ENCODE results near the gene ZBTB8A. TPM values are rescaled to one million over a fixed set of nuclear protein-coding genes. Genes with fewer than 3 reads are reported as not detected.
A peak's percentile ranks its signal among the peaks of the same experiment; 100 is the strongest.
"Not testable (repeated sequence)": the region's sequence is repeated elsewhere in the genome, so short reads cannot be mapped to it uniquely, and the experiment has no call there.

The ZBTB8A gene
- total RNA-seq (2014; rRNA removed; shearing (Covaris generic)), result 3.2 and 6.3 TPM in 2 replicates

GRCh38 chr1:32538887-32539583 is at the start of gene ZBTB8A:
Gene ZBTB8A (plus strand): TSS chr1:32539427. CDS start chr1:32592932, 53,505 bp downstream.
- peak; percentile 73 for DNase-seq (ENCODE audit: low read depth)

- no peak for DNase-seq (ENCODE audit: low read depth)
Observed at GRCh38 chr1:32489774-32490454, 49.3 kb upstream of the ZBTB8A start.

- DNase-seq (ENCODE audit: low read depth), result no peak
Observed at GRCh38 chr1:32491386-32491785, 47.8 kb upstream of the ZBTB8A start.

GRCh38 chr1:32494196-32494595 is 45.0 kb upstream of the ZBTB8A start:
- DNase-seq (ENCODE audit: low read depth), result no peak

GRCh38 chr1:32494711-32495337 is 44.4 kb upstream of the ZBTB8A start:
- no peak for DNase-seq (ENCODE audit: low read depth)

GRCh38 chr1:32496127-32496526 is 43.1 kb upstream of the ZBTB8A start:
- DNase-seq (ENCODE audit: low read depth), result peak; percentile 45

GRCh38 chr1:32498751-32499150 is 40.5 kb upstream of the ZBTB8A start:
- DNase-seq (ENCODE audit: low read depth), result no peak

- DNase-seq (ENCODE audit: low read depth), result peak; percentile 63
Observed at GRCh38 chr1:32500387-32501209, 38.6 kb upstream of the ZBTB8A start.

- no peak for DNase-seq (ENCODE audit: low read depth)
Observed at GRCh38 chr1:32501865-32502264, 37.4 kb upstream of the ZBTB8A start.

GRCh38 chr1:32503153-32503552 is 36.1 kb upstream of the ZBTB8A start:
- no peak for DNase-seq (ENCODE audit: low read depth)

GRCh38 chr1:32507021-32507420 is 32.2 kb upstream of the ZBTB8A start:
- no peak for DNase-seq (ENCODE audit: low read depth)

- DNase-seq (ENCODE audit: low read depth), result peak; percentile 63
Observed at GRCh38 chr1:32508761-32509160, 30.5 kb upstream of the ZBTB8A start.

GRCh38 chr1:32509939-32510338 is 29.3 kb upstream of the ZBTB8A start:
- no peak for DNase-seq (ENCODE audit: low read depth)

- no peak for DNase-seq (ENCODE audit: low read depth)
Observed at GRCh38 chr1:32516402-32516801, 22.8 kb upstream of the ZBTB8A start.

GRCh38 chr1:32518976-32519375 is 20.3 kb upstream of the ZBTB8A start:
- no peak for DNase-seq (ENCODE audit: low read depth)

GRCh38 chr1:32521165-32521564 is 18.1 kb upstream of the ZBTB8A start:
- DNase-seq (ENCODE audit: low read depth), result peak; percentile 27

- peak; percentile 70 for DNase-seq (ENCODE audit: low read depth)
Observed at GRCh38 chr1:32525053-32525452, 14.2 kb upstream of the ZBTB8A start.

- no peak for DNase-seq (ENCODE audit: low read depth)
Observed at GRCh38 chr1:32525661-32526444, 13.4 kb upstream of the ZBTB8A start.

- DNase-seq (ENCODE audit: low read depth), result not testable (repeated sequence)
Observed at GRCh38 chr1:32528550-32528949, 10.7 kb upstream of the ZBTB8A start.

- DNase-seq (ENCODE audit: low read depth), result no peak
Observed at GRCh38 chr1:32533792-32534327, 5.4 kb upstream of the ZBTB8A start.

GRCh38 chr1:32536117-32536516 is 3.1 kb upstream of the ZBTB8A start:
- DNase-seq (ENCODE audit: low read depth), result no peak

Data from M059J (cell line).